Activated CD8-positive, alpha-beta T cell treated with anti-CD3 and anti-CD28 coated beads, Interleukin-2, amount 10 ng/mL, durations not matched to agents 7 days and 5 days (primary cell): ENCODE results near the gene MMP20. TPM values are rescaled to one million over a fixed set of nuclear protein-coding genes. Genes with fewer than 3 reads are reported as not detected.

Source experiments
- ATAC-seq: fragments of 150-1000 bp; cut with Tn5 transposase; one replicate; pipeline ENCODE4 v1.10.0; 2021; ENCODE audit warnings: moderate library complexity
- CTCF ChIA-PET: fragments of 350-600 bp; sonication (Branson Sonifier 250); formaldehyde crosslinking; loops from one replicate; lab custom pipeline; 2021; ENCODE audit warnings: antibody characterized with exemption; lab: Charles Lee
- POLR2A ChIA-PET: fragments of 350-600 bp; sonication (Branson Sonifier 250); formaldehyde crosslinking; loops from one replicate; lab custom pipeline; 2021; ENCODE audit warnings: antibody characterized with exemption; lab: Charles Lee
- DNase-seq: peaks from one replicate; pipeline ENCODE4 v3.0.0-alpha.2; 2020
- H3K27ac Mint-ChIP-seq: one replicate; pipeline ENCODE4 v1.8.0; 2021; ENCODE audit warnings: mild to moderate bottlenecking, mixed read lengths
- H3K27me3 Mint-ChIP-seq: one replicate; pipeline ENCODE4 v1.8.0; 2021; ENCODE audit warnings: low read depth, mixed read lengths
- H3K36me3 Mint-ChIP-seq: one replicate; pipeline ENCODE4 v1.8.0; 2021; ENCODE audit warnings: low read depth, mixed read lengths
- H3K4me1 Mint-ChIP-seq: one replicate; pipeline ENCODE4 v1.8.0; 2021; ENCODE audit warnings: low read depth, mixed read lengths
- H3K4me3 Mint-ChIP-seq: one replicate; pipeline ENCODE4 v1.8.0; 2021; ENCODE audit warnings: mild to moderate bottlenecking, mixed read lengths
- H3K9me3 Mint-ChIP-seq: one replicate; pipeline ENCODE4 v1.8.0; 2022; ENCODE audit warnings: mixed read lengths; ENCODE audit not compliant: insufficient read depth
- total RNA-seq, 2 experiments: library from RNA; stranded (reverse); gene quantifications; one replicate each; pipeline ENCODE4 v1.2.3, GENCODE V29; 2021

MMP20 gene, protein sequence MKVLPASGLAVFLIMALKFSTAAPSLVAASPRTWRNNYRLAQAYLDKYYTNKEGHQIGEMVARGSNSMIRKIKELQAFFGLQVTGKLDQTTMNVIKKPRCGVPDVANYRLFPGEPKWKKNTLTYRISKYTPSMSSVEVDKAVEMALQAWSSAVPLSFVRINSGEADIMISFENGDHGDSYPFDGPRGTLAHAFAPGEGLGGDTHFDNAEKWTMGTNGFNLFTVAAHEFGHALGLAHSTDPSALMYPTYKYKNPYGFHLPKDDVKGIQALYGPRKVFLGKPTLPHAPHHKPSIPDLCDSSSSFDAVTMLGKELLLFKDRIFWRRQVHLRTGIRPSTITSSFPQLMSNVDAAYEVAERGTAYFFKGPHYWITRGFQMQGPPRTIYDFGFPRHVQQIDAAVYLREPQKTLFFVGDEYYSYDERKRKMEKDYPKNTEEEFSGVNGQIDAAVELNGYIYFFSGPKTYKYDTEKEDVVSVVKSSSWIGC
- not detected for total RNA-seq

GRCh38 chr11:102625177-102625576, at the start of gene MMP20:
Gene MMP20 (minus strand): TSS chr11:102625332. CDS start chr11:102625319, 13 bp downstream.
- CTCF ChIA-PET: interaction anchor here (0.7 to 5.1 kb wide), 3 partner anchors 12 to 47 kb away, joined by 3 to 22 read pairs (median 6); no protein-coding TSS in a partner anchor
- H3K27ac Mint-ChIP-seq: no peak within 1 kb of the TSS
- ATAC-seq (no peak), DNase-seq (no peak)
- POLR2A ChIA-PET: no interaction called here
- peaks cover 19% of the 10 kb centered on the region for H3K27me3 Mint-ChIP-seq
- H3K4me1 Mint-ChIP-seq: no peaks in the 10 kb centered on the region
- no peaks in the 10 kb centered on the region for H3K36me3 Mint-ChIP-seq
- H3K4me3 Mint-ChIP-seq: no peak within 1 kb of the TSS
- no peaks in the 10 kb centered on the region for H3K9me3 Mint-ChIP-seq

GRCh38 chr11:102669664-102670063, 44.5 kb upstream of the MMP20 start:
- no peak overlapping the region for H3K27ac Mint-ChIP-seq
- H3K4me3 Mint-ChIP-seq: no peak overlapping the region
- H3K36me3 Mint-ChIP-seq: no peaks in the 10 kb centered on the region
- POLR2A ChIA-PET: no interaction called here
- CTCF ChIA-PET: interaction anchor here (1.0 kb wide), 1 partner anchor 482 kb away, joined by 4 read pairs; no protein-coding TSS in a partner anchor
- ATAC-seq (no peak), DNase-seq (no peak)
- H3K27me3 Mint-ChIP-seq: peaks cover 13% of the 10 kb centered on the region
- no peaks in the 10 kb centered on the region for H3K9me3 Mint-ChIP-seq
- no peaks in the 10 kb centered on the region for H3K4me1 Mint-ChIP-seq

- no peak overlapping the region for H3K27ac Mint-ChIP-seq
- DNase-seq (peak; percentile 38), ATAC-seq (peak; percentile 36)
- H3K4me1 Mint-ChIP-seq: no peaks in the 10 kb centered on the region
- H3K4me3 Mint-ChIP-seq: no peak overlapping the region
- ChIA-PET POLR2A (interaction anchor here (0.7 kb wide), 1 partner anchor 379 kb away, joined by 3 read pairs; no protein-coding TSS in a partner anchor), CTCF (interaction anchor here (0.6 to 3.3 kb wide), 58 partner anchors 8 to 805 kb away, joined by 3 to 70 read pairs (median 4); partner anchors contain the start of gene MMP20)
- no peaks in the 10 kb centered on the region for H3K36me3 Mint-ChIP-seq
- no peaks in the 10 kb centered on the region for H3K9me3 Mint-ChIP-seq
- peaks cover 19% of the 10 kb centered on the region for H3K27me3 Mint-ChIP-seq
Observed at GRCh38 chr11:102666331-102666957, 41.3 kb upstream of the MMP20 start.

DNA sequence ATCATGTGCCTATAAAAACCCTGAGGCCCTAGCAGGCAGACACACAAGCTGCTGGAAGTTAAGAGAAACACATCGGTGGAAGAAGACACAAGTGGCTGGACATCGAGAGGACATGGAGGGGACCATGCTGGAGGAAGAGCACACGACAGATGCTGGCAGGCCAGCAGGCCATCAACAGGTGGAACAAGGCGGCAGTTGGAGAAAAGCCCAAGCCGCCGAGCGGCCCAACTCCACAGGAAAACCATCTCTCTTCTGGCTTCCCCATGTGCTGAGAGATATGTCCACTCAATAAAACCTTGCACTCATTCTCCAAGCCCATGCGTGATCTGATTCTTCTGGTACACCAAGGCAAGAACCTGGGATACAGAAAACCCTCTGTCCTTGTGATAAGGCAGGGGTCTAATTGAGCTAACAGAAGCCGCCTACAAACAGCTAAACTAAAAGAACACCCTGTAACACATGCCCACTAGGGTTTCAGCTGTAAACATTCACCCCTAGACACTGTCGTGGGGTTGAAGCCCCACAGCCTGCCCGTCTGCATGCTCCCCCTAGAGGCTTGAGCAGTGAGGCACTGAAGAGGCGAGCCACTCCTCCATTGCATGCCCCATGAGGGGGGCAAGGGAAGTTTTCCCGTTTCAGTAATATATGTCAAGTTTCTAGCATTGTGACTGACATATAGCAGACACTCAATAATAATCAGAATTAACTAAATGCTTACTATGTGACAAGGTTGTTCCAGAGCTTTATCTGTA, 39.0 kb upstream of the MMP20 start:
- H3K9me3 Mint-ChIP-seq: no peaks in the 10 kb centered on the region
- POLR2A ChIA-PET: no interaction called here
- H3K4me1 Mint-ChIP-seq: no peaks in the 10 kb centered on the region
- H3K4me3 Mint-ChIP-seq: no peak overlapping the region
- peak; percentile 61 for ATAC-seq
- H3K36me3 Mint-ChIP-seq: no peaks in the 10 kb centered on the region
- CTCF ChIA-PET: interaction anchor here (0.5 to 3.3 kb wide), 4 partner anchors 9 to 323 kb away, joined by 3 to 28 read pairs (median 3); no protein-coding TSS in a partner anchor
- peaks cover 19% of the 10 kb centered on the region for H3K27me3 Mint-ChIP-seq
- no peak overlapping the region for H3K27ac Mint-ChIP-seq
- peak; percentile 33 for DNase-seq

- CTCF ChIA-PET: no interaction called here
Observed at GRCh38 chr11:102662607-102663006, 37.5 kb upstream of the MMP20 start.

DNA sequence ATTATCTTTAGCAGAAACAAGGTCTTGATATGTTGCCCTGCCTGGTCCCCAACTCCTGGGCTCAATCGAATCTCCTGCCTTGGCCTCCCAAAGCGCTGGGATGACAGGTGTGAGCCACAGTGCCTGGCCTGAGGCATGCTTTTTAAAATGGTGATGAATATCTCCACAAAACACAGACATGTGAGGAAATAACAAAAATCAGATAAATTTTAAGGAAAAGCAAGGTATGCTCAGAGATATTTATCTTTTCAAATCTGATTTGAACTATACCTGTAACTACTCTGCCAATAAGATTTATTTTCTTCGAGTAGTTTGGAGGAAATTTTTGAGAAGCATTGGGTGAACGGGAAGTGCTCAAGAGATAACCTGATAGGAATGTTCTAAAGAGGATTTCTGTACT, 35.9 kb upstream of the MMP20 start:
- CTCF ChIA-PET: no interaction called here
- POLR2A ChIA-PET: no interaction called here
- no peak overlapping the region for H3K27ac Mint-ChIP-seq
- no peak for DNase-seq
- peaks cover 22% of the 10 kb centered on the region for H3K27me3 Mint-ChIP-seq
- no peaks in the 10 kb centered on the region for H3K36me3 Mint-ChIP-seq
- ATAC-seq: no peak
- no peaks in the 10 kb centered on the region for H3K9me3 Mint-ChIP-seq
- no peak overlapping the region for H3K4me3 Mint-ChIP-seq
- H3K4me1 Mint-ChIP-seq: no peaks in the 10 kb centered on the region

More at GRCh38 chr11:102662607-102663006, 37.5 kb upstream of the MMP20 start:
- H3K4me3 Mint-ChIP-seq: no peak overlapping the region
- no peaks in the 10 kb centered on the region for H3K9me3 Mint-ChIP-seq
- H3K27ac Mint-ChIP-seq: no peak overlapping the region
- no peak for DNase-seq
- POLR2A ChIA-PET: no interaction called here
- no peaks in the 10 kb centered on the region for H3K4me1 Mint-ChIP-seq
- peaks cover 16% of the 10 kb centered on the region for H3K27me3 Mint-ChIP-seq
- no peaks in the 10 kb centered on the region for H3K36me3 Mint-ChIP-seq
- no peak for ATAC-seq

DNA sequence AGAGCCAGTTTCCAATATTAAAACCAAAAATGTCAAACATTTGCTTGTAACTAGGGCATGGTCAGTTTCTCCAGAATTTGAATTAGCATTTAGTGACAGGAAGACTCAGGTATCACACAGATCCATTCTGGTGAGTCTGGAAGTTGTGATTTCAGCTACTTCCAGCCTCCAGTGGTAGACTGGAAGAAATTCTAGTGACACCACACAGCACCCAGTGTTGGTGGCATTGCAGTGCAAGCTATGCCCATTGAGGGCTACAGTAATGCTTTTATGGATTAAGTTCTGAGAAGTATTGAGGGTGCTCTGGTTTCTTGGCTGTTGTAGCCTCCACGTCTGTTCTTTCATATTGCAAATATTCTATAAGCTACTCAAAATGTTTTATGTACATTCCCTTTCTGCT, 31.4 kb upstream of the MMP20 start:
- Mint-ChIP-seq H3K27me3 (peaks cover 19% of the 10 kb centered on the region), H3K4me3 (no peak overlapping the region), H3K36me3 (no peaks in the 10 kb centered on the region), H3K9me3 (no peaks in the 10 kb centered on the region), H3K4me1 (no peaks in the 10 kb centered on the region), H3K27ac (no peak overlapping the region)
- ChIA-PET CTCF (interaction anchor here (1.4 kb wide), 1 partner anchor 9 kb away, joined by 4 read pairs; no protein-coding TSS in a partner anchor), POLR2A (no interaction called here)
- DNase-seq: no peak
- ATAC-seq: no peak

DNA sequence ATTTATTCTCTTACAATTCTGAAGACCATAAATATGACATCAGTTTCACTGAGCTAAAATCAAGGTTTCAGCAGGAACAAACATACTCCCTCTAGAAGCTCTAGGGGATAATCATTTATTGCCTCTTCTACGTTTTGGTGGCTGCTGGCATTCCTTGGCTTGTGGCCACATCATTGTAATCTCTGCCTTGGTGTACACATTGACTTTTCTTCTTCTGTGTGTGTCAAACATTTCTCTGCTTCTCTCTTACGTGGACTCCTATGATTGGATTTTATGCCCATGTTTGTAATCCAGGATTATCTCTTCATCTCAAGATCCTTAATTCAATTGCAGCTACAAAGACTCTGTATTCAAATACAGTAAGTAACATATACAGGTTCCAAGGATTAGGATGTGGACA, 30.4 kb upstream of the MMP20 start:
- Mint-ChIP-seq H3K9me3 (no peaks in the 10 kb centered on the region), H3K36me3 (no peaks in the 10 kb centered on the region)
- CTCF ChIA-PET: interaction anchor here (1.4 to 1.7 kb wide), 2 partner anchors 10 to 11 kb away, joined by 4 to 7 read pairs; no protein-coding TSS in a partner anchor

DNA sequence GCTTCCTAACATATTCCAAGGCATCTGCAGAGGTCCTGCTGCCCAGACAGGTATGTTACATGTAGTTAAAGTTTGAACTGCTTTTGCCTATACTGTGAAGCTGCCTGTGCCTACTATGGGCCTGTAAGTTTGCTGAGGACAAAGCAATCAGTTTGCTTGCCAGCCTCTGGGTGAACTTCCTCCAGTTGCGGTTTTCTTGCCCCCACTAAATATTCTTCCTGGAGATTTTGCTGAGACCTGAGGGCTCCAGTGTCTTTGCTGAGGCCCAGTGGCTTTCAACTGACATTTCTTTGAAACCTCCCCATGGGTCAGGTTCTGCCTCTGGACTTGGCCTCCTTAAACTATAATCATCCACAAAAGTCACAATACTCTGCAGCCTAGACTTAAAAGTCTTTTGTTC, 29.6 kb upstream of the MMP20 start:
- H3K4me1 Mint-ChIP-seq: no peaks in the 10 kb centered on the region
- H3K27ac Mint-ChIP-seq: no peak overlapping the region
- no peaks in the 10 kb centered on the region for H3K9me3 Mint-ChIP-seq
- no peak overlapping the region for H3K4me3 Mint-ChIP-seq
- no peaks in the 10 kb centered on the region for H3K36me3 Mint-ChIP-seq
- CTCF ChIA-PET: interaction anchor here (1.7 kb wide), 1 partner anchor 12 kb away, joined by 7 read pairs; no protein-coding TSS in a partner anchor
- POLR2A ChIA-PET: no interaction called here
- DNase-seq (no peak), ATAC-seq (no peak)
- peaks cover 19% of the 10 kb centered on the region for H3K27me3 Mint-ChIP-seq

More for the DNA sequence above, 30.4 kb upstream of the MMP20 start:
- Mint-ChIP-seq H3K27me3 (peaks cover 19% of the 10 kb centered on the region), H3K27ac (no peak overlapping the region), H3K4me1 (no peaks in the 10 kb centered on the region), H3K4me3 (no peak overlapping the region)
- POLR2A ChIA-PET: no interaction called here
- ATAC-seq (no peak), DNase-seq (no peak)

DNA sequence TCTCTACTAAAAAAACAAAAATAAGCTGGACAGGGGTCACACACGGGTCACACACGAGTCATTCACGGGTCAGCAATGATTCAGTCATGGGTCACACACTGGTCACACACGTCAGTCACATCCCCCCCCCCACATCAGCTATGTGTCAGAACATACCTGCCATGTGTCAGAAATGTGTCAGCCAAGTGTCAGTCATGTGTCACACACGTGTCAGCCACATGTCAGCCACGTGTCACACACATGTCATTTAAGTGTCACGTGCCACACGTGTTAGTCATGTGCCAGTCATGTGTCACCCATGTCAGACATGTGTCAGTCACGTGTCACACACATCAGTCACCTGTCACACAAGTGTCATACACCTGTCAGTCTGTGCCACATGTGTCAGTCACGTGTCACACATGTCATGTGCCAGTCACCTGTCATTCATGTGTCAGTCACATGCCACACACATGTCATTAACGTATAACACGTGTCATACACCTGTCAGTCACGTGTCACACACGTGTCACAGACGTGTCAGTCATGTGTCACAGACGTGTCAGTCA, 28.7 kb upstream of the MMP20 start:
- DNase-seq (no peak), ATAC-seq (no peak)
- no peak overlapping the region for H3K4me3 Mint-ChIP-seq
- H3K9me3 Mint-ChIP-seq: no peaks in the 10 kb centered on the region
- H3K36me3 Mint-ChIP-seq: no peaks in the 10 kb centered on the region
- peaks cover 13% of the 10 kb centered on the region for H3K27me3 Mint-ChIP-seq
- H3K4me1 Mint-ChIP-seq: no peaks in the 10 kb centered on the region
- ChIA-PET POLR2A (no interaction called here), CTCF (interaction anchor here (1.1 to 1.7 kb wide), 2 partner anchors 13 to 38 kb away, joined by 3 to 7 read pairs; no protein-coding TSS in a partner anchor)
- H3K27ac Mint-ChIP-seq: no peak overlapping the region

- no peaks in the 10 kb centered on the region for H3K9me3 Mint-ChIP-seq
- H3K36me3 Mint-ChIP-seq: no peaks in the 10 kb centered on the region
- no peak overlapping the region for H3K27ac Mint-ChIP-seq
- DNase-seq (no peak), ATAC-seq (no peak)
- H3K4me1 Mint-ChIP-seq: no peaks in the 10 kb centered on the region
- ChIA-PET CTCF (interaction anchor here (2.5 kb wide), 1 partner anchor 18 kb away, joined by 10 read pairs; no protein-coding TSS in a partner anchor), POLR2A (no interaction called here)
- no peak overlapping the region for H3K4me3 Mint-ChIP-seq
- peaks cover 9% of the 10 kb centered on the region for H3K27me3 Mint-ChIP-seq
Observed at GRCh38 chr11:102647430-102647829, 22.3 kb upstream of the MMP20 start.
